ENCODE data around the gene GPANK1.

GPANK1 gene

GRCh38 chr6:31636698-31637596 is 27.9 kb downstream of the GPANK1 start:
- DNase-seq: no peak

GRCh38 chr6:31634969-31635575 is 29.7 kb downstream of the GPANK1 start:
- DNase-seq: no peak

GRCh38 chr6:31634131-31634530 is 30.7 kb downstream of the GPANK1 start:
- no peak for DNase-seq

GRCh38 chr6:31633447-31633846 is 31.4 kb downstream of the GPANK1 start:
- DNase-seq: no peak

GRCh38 chr6:31632279-31632946 is 32.4 kb downstream of the GPANK1 start:
- DNase-seq: no peak

- DNase-seq: no peak
Observed at GRCh38 chr6:31631681-31632278, 33.0 kb downstream of the GPANK1 start.

GRCh38 chr6:31631209-31631608 is 33.6 kb downstream of the GPANK1 start:
- DNase-seq: no peak

GRCh38 chr6:31630177-31630934 is 34.4 kb downstream of the GPANK1 start:
- no peak for DNase-seq

- DNase-seq: no peak
Observed at GRCh38 chr6:31629014-31629413, 35.8 kb downstream of the GPANK1 start.

GRCh38 chr6:31627690-31628287 is 37.0 kb downstream of the GPANK1 start:
- no peak for DNase-seq

GRCh38 chr6:31626952-31627351 is 37.8 kb downstream of the GPANK1 start:
- DNase-seq: no peak

- DNase-seq: no peak
Observed at GRCh38 chr6:31624070-31624469, 40.7 kb downstream of the GPANK1 start.

- no peak for DNase-seq
Observed at GRCh38 chr6:31622684-31623091, 42.1 kb downstream of the GPANK1 start.

- no peak for DNase-seq
Observed at GRCh38 chr6:31621991-31622390, 42.8 kb downstream of the GPANK1 start.

GRCh38 chr6:31621320-31621939 is 43.4 kb downstream of the GPANK1 start:
- no peak for DNase-seq

GRCh38 chr6:31620586-31621319 is 44.0 kb downstream of the GPANK1 start, which contains the start of gene PRRC2A:
TSS of gene PRRC2A (plus strand) at chr6:31620715. CDS start at chr6:31622790, 2,075 bp downstream.
- peak in 1 of 2 experiments; percentile 86 for DNase-seq

- peak; percentile 98 to 99 for DNase-seq
Observed at GRCh38 chr6:31619805-31620585, 44.8 kb downstream of the GPANK1 start.

- no peak for DNase-seq
Observed at GRCh38 chr6:31617010-31617409, 47.8 kb downstream of the GPANK1 start.

- no peak for DNase-seq
Observed at GRCh38 chr6:31615748-31616147, 49.0 kb downstream of the GPANK1 start.

Measured in SW 1271 (cell line).